Urinary bladder (tissue), 4 donors: Measurements from ENCODE around the gene EFNA2. TPM values are rescaled to one million over a fixed set of nuclear protein-coding genes. Genes with fewer than 3 reads are reported as not detected.
"Not testable (repeated sequence)": the region's sequence is repeated elsewhere in the genome, so short reads cannot be mapped to it uniquely, and the experiment has no call there.

Experiments
- DNase-seq: peaks from one replicate; pipeline ENCODE4 v3.0.0-alpha.2; 2015; ENCODE audit errors: extremely low spot score
- H3K27ac ChIP-seq: one replicate; pipeline ENCODE4 v1.5.1; 2013; ENCODE audit warnings: low read depth, mild to moderate bottlenecking, moderate library complexity
- H3K36me3 ChIP-seq: one replicate; pipeline ENCODE4 v1.6.1; 2013; ENCODE audit warnings: mild to moderate bottlenecking, moderate library complexity; ENCODE audit not compliant: insufficient read depth
- H3K4me1 ChIP-seq: one replicate; pipeline ENCODE4 v1.6.1; 2013; ENCODE audit warnings: mild to moderate bottlenecking, moderate library complexity; ENCODE audit not compliant: insufficient read depth
- H3K4me3 ChIP-seq: one replicate; pipeline ENCODE4 v1.5.1; 2013; ENCODE audit warnings: low read depth, low read length
- WGBS: extraction: QIAGEN DNeasy Blood & Tissue Kit; methylation state at CpG from one replicate; pipeline ENCODE4 v1.1.7; 2013; 5-methylcytosine and 5-hydroxymethylcytosine counted together
- polyA plus RNA-seq: library from polyadenylated mRNA; stranded (reverse); fragments of 200-250 nt; gene quantifications from one replicate; pipeline ENCODE4 v1.2.3, GENCODE V29; 2013
- total RNA-seq: library from RNA; depleted of rRNA; stranded (reverse); fragments of >200 nt; gene quantifications from one replicate; pipeline ENCODE4 v1.2.3, GENCODE V29; 2014
- donor health status: healthy with polysubstance abuse.
- donor health status: healthy.

Gene EFNA2
- total and polyA plus RNA-seq, 2 donors, result 0.09 to 0.32 TPM

DNA sequence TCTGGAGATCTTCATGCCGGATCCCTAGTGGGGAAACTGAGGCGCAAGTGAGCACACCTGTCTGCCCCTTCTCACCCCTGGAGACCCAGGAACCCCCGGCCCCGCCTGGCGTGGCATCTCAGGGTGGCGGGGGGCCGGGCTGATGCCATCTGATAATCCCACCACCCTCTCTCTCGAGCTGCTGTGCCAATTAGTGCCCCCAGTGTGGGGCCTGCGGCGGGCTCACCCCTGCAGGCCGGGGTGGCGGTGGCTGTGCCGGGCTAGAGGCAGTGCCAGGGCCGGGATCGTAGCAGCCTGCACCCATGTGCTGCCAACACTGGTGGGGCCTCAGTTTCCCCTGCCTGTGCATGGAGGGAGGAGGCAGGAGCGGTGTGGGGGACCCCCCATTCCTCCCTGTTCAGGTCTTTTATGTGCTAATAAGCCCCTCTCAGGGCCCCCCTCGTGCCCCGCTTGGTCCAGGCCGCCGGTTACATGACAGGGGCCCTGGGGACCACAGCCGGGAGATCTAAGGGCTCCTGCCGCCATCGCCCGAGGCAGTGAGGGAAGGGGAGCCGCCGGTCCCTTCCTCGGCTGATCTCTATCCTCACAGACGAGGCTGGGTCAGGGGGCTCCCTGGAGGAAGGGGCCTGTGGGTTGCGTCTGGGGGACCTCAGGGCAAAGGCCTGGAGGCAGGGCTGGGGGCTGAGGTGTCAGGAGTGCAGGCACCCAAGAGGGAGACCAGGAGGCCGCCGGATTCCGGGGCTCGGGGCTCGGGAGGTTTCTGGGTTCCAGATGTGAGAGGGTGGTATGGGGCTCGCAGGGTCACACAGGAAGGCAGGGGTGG, 8.3 kb downstream of the EFNA2 start:
- Histone ChIP-seq H3K27ac (no peak overlapping the region), H3K4me3 (no peak overlapping the region), H3K4me1 (no peaks in the 10 kb centered on the region), H3K36me3 (no peaks in the 10 kb centered on the region)
- no peak for DNase-seq
- 78% methylated on average over 35 of the region's 35 CpGs for WGBS

DNA sequence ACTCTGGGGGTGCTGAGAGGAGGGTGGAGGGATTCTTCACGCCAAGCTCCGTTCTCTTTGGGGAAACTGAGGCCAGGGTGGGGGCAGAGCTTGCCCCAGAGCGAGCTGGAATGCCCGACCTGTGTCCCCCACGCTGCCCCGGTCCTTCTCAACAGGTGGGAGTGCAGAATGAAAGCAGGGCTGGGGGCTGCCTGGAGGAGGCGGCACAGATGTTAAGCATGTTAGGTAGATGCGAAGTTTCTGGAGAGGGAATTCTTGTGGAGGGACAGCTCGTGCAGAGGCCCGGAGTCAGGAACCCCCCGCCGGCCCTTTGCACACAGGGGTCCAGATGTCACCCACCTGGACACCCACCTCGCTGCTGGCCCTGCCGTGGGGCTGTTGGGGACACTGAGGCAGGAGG, 9.0 kb downstream of the EFNA2 start:
- Histone ChIP-seq H3K4me1 (no peaks in the 10 kb centered on the region), H3K36me3 (no peaks in the 10 kb centered on the region), H3K4me3 (no peak overlapping the region), H3K27ac (no peak overlapping the region)
- 73% methylated on average over 14 of the region's 14 CpGs for WGBS
- no peak for DNase-seq

DNA sequence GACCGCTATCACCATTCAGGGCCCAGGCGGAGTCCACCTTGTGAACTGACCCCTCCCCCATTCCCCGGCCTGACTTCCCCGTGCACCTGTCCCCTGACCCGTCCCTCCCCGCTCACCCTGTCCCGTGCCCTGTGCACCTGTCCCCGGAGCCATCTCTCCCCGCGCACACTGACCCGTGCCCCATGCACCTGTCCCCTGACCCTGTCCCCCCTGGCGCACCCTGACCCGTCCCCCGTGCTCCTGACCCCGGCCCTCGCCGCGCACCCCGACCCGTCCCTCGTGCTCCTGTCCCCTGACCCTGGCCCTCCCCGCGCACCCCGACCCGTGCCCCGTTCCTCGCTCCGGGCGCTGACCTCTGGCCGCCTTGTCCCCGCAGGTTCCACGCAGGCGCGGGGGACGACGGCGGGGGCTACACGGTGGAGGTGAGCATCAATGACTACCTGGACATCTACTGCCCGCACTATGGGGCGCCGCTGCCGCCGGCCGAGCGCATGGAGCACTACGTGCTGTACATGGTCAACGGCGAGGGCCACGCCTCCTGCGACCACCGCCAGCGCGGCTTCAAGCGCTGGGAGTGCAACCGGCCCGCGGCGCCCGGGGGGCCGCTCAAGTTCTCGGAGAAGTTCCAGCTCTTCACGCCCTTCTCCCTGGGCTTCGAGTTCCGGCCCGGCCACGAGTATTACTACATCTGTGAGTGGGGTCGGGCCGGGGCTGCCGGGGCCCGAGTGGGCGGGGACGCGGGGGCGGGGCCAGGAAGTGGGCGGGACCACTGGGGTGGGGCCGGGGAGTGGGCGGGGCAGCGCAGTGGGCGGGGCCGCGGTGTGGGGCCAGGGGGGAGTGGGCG, 9.7 kb downstream of the EFNA2 start:
- Histone ChIP-seq H3K36me3 (no peaks in the 10 kb centered on the region), H3K27ac (no peak overlapping the region), H3K4me1 (no peaks in the 10 kb centered on the region), H3K4me3 (no peak overlapping the region)
- no peak for DNase-seq
- WGBS, result 30% methylated on average over 82 of the region's 82 CpGs

DNA sequence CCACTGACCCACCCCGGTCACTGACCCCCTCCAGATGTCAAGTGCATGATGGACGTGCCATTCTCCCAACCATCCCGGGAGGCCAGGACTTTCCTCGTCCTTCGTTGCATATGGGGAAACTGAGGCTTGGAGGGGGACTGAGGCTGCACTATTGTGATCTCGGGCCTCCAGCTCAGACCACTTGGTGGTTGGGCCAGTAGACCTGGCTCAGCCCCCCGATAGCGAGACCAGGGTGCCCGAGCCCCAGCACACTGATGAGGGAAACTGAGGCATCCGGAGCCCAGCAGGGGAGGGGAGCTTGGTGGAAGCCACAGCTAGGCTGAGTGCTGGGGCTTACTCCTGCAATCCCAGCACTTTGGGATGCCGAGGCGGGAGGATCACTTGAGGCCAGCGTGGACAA, 10.4 kb downstream of the EFNA2 start:
- H3K4me1 ChIP-seq, result no peaks in the 10 kb centered on the region
- WGBS, result 76% methylated on average over 13 of the region's 13 CpGs
- no peak for DNase-seq
- H3K27ac ChIP-seq, result no peak overlapping the region
- H3K36me3 ChIP-seq, result no peaks in the 10 kb centered on the region
- no peak overlapping the region for H3K4me3 ChIP-seq

DNA sequence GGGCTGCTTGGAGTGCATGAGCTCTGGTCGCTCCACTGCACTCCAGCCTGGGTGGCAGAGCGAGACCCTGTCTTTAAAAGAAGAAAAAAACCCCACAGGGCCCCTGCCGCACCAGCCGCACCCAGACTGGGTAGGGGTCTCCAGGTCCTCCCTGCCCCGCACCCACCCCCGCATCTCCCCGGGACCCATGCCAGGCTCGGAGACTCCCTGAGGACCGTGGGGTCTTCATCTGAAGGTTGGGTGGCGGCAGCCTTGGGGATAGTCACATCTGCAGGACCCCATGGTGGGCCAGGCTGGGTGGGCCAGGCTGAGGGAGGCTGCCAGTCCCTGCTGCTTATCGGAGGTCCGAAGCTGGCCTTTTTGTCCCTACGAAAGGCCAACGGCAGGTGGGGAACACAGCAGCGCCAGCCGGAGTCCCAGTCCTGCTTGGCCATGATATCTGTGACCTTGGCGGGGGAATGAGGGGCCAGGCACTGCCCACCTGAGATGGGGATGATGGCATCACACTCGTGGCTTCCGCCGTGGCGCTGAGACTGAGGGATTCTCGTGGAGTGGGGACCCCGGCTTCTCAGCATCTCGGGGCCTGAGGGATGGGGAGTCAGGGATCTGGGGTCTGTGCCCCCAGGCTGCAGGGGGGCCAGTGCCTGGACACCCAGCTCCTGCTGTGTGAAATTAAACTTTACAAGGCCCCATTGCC, 11.1 kb downstream of the EFNA2 start:
- H3K27ac ChIP-seq, result no peak overlapping the region
- WGBS, result 87% methylated on average over 24 of the region's 24 CpGs
- no peaks in the 10 kb centered on the region for H3K4me1 ChIP-seq
- H3K4me3 ChIP-seq, result no peak overlapping the region
- no peaks in the 10 kb centered on the region for H3K36me3 ChIP-seq
- no peak for DNase-seq

DNA sequence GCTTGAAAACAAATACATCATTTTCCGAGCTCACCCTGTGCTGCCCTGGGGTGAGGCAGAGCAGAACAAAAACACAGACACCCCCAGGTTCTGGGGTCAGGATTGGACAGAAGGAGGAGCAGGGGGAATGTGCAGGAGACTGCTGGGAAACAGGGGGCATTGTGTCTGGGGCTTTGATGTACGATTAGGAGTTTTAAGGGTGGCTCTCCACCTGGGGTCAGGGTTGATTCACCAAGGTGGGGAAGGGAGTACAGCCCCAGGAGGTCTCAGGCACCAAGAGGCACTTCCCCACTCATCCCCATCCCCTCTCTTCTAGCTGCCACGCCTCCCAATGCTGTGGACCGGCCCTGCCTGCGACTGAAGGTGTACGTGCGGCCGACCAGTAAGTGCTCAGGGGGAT, 12.6 kb downstream of the EFNA2 start:
- Histone ChIP-seq H3K27ac (no peak overlapping the region), H3K4me3 (no peak overlapping the region), H3K36me3 (no peaks in the 10 kb centered on the region), H3K4me1 (no peaks in the 10 kb centered on the region)
- 79% methylated on average over 8 of the region's 8 CpGs for WGBS
- DNase-seq, result no peak

DNA sequence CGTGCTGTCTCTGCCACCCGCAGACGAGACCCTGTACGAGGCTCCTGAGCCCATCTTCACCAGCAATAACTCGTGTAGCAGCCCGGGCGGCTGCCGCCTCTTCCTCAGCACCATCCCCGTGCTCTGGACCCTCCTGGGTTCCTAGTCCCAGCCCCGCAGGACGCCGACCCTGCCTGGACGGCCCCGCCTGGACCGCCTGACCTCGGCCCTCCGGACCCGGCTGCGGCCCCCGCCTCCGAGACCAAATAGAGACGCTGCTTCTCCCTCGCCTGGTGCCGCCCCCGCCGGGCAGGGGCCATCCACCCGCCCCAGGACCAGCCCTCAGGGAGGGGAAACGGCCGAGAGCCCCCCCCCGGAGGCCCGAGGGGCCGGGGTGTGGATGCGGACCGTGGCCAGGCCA, 14.1 kb downstream of the EFNA2 start:
- 75% methylated on average over 34 of the region's 34 CpGs for WGBS
- no peak for DNase-seq
- Histone ChIP-seq H3K4me1 (no peaks in the 10 kb centered on the region), H3K4me3 (no peak overlapping the region), H3K36me3 (no peaks in the 10 kb centered on the region), H3K27ac (no peak overlapping the region)

DNA sequence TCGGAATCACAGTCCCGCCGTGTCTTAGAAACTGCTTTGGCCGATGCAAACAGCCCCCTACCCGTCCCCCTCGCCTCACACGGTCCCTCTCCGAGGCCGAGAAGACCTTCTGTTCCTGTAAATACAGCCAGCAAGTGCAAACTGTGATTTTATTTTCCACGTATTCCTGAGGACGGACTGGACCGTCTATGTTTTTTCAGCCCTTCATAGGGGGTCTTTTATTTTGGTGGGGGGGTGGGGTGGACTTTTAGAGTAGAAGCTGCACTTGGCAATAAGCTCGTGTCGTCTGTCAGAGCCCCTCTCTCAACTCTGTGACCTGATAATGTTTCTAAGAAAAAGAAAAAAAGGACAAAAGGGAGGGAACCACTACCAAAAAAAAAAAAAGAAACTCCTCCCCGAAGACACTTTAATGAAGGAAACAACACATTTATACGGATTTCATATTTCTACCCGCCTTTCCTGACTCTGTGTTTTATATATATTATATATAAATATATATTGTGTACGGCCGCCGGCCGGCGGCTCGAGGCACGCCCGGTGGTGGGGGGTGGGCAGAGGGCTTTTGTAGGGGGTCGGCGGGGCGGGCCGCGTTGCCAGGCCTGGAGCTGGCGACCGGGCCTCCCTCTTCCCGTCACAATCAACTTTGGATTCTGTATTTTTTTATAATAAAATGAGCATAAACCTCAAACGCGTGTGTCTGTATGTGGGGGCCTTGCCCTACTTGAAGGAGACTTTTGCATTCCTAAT, 15.2 kb downstream of the EFNA2 start:
- DNase-seq, result no peak
- no peak overlapping the region for H3K27ac ChIP-seq
- 83% methylated on average over 35 of the region's 35 CpGs for WGBS
- H3K4me3 ChIP-seq, result no peak overlapping the region
- no peaks in the 10 kb centered on the region for H3K4me1 ChIP-seq
- no peaks in the 10 kb centered on the region for H3K36me3 ChIP-seq

DNA sequence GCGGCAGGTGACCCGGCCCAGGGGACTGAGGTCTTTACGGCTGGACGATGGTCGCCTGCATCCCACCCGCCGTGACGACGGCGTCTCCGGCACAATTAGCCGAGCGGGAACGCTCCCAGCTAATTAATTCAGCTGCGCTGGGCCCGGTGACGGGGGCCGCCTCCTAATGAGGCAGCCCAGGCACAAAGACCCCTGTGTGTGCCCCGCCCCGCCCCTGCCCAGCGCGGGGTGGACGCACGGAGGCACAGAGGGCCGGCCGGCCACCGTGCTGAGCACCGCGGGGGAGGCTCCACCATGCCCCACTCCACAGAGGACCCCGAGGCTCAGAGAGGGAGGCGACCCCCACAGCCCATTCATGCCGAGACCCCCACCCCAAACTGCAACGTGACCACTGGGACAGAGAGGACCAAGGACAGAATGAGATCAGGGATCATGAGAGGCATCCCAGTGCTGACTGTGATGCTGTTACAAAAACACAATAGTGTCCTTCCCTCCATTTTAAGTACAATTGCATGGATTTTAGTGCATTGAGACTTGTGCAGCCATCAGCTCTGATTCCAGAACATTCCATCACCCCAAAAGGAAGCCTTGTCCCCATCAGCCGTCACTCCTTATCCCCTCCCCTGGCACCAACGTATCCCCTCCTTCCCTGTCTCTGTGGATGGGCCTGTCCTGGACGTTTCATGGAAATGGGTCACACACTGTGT, 17.0 kb downstream of the EFNA2 start:
- WGBS, result 63% methylated on average over 36 of the region's 36 CpGs
- H3K27ac ChIP-seq, result no peak overlapping the region
- no peak for DNase-seq

DNA sequence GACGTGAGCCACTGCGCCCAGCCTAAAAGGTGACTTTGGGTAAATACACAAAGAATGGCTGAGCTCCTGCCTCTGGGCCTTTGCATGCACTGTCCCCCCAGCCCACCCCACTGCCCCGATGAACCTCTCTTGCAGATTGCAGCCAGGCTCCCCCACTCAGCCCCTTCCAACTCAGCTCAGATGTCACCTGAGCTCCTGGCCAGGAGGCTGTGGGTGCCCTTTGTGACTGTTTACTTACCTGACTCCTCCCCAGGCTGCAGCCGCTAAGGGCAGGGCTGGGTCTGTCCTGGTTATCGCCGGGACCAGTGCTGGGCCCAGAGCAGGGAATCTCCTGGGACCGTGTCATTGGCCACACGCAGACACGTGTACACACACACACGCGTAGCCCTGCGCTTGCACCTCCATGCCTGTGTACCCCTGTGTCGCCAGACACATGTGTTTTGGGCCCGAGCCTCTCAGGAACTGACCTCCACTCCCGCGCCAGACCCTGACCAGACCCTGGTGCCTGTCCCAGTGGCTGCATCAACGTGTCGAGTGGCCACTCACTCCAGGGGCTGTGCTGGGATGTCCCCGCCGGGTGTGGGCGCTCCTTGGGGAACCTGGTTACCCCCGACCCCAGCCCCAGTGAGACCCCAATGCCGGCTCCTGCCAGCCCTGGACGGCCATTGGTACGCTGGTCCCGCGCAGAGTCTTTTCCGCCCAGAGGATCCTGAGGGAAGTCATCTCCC, 18.7 kb downstream of the EFNA2 start:
- 83% methylated on average over 28 of the region's 28 CpGs for WGBS
- H3K4me1 ChIP-seq, result no peaks in the 10 kb centered on the region
- no peak for DNase-seq
- H3K27ac ChIP-seq, result no peak overlapping the region
- H3K4me3 ChIP-seq, result no peak overlapping the region
- no peaks in the 10 kb centered on the region for H3K36me3 ChIP-seq

More for the DNA sequence above, 17.0 kb downstream of the EFNA2 start:
- Histone ChIP-seq H3K4me3 (no peak overlapping the region), H3K4me1 (no peaks in the 10 kb centered on the region), H3K36me3 (no peaks in the 10 kb centered on the region)

DNA sequence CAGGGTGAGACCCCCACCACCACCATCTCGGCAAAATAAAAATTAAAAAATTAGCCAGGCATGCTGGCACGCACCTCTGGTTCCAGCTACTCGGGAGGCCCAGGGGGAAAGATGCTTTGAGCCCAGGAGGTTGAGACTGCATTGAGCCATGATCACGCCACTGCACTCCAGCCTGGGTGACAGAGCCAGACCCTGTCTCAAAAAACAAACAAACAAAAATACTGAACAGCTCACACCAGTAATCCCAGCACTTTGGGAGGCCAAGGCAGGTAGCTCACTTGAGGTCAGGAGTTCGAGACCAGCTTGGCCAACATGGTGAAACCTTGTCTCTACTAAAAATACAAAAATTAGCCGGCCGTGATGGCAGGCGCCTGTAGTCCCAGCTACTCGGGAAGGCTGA, 19.7 kb downstream of the EFNA2 start:
- 86% methylated on average over 9 of the region's 9 CpGs for WGBS
- not testable (repeated sequence) for H3K27ac ChIP-seq, H3K4me1 ChIP-seq, DNase-seq, H3K4me3 ChIP-seq, H3K36me3 ChIP-seq

DNA sequence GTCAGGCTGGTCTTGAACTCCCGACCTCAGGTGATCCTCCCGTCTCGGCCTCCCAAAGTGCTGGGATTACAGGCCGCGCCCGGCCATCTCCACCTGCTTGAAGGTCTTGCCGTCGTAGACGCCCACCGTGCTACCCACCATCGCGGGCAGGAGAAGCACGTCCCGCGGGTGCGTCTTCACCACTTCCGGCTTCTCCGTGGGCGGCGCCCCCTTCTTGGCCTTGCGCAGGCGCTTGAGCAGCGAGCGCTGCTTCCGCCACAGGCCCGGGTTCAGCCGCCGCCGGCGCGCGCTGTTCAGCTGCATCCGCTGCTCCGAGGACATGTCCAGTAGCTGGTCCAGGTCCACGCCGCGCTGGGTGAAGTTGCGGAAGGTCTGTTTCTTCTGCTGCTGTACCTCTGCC, 21.6 kb downstream of the EFNA2 start:
- DNase-seq, result no peak
- Histone ChIP-seq H3K4me3 (no peak overlapping the region), H3K36me3 (no peaks in the 10 kb centered on the region), H3K4me1 (no peaks in the 10 kb centered on the region), H3K27ac (no peak overlapping the region)
- WGBS, result 94% methylated on average over 38 of the region's 38 CpGs
